ENCODE data around the gene PPM1N. TPM values are rescaled to one million over a fixed set of nuclear protein-coding genes. Genes with fewer than 3 reads are reported as not detected.
"Not testable (repeated sequence)": the region's sequence is repeated elsewhere in the genome, so short reads cannot be mapped to it uniquely, and the experiment has no call there.

The PPM1N gene
- polyA plus RNA-seq, 1 donor from 2014 or later = 4.0 TPM

GRCh38 chr19:45506246-45506988, 8.2 kb downstream of the PPM1N start:
- H3K27me3 Mint-ChIP-seq = peaks cover 2% of the 10 kb centered on the region

DNA sequence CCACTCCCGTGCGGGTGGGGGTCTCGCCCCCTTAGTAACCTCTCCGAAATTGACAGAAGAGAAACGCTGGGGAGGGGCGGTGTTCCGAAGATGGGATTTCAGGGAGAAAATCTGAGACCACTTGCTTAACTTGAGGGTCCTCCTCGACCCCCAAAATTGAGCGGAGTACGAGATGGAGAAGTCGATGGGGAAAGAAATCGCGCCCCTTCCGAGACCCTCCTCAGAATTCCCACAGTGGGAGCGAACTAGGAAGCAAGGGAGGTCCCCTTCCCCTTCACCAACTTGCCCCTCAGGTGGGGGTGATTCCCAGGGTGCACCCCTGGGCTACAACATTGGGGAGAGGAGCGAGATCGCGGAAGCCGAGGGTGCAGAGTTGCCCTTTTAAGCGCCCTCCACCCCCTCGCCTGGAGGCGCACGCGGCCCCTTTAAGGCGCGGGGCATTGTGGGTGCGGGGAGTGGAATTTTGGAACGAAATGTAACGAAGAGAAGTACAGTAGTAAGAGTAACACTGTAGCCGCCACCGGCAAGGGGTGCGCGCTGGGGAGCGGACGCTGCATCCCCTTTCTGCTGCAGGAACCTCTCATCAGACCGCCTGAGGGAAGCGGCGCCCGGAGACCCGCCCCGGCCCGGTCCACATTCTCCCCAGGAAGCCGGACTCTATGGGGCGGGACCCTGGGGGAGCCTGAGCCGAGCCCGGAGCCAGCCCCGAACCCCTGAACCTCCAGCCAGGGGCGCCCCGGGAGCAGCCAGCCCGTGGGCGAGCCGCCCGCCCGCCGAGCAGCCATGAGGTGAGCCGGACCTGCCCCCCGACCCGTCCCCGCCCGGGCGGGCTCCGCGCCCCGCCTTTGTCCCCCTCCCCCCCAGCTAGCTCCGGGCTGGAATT, 9.0 kb downstream of the PPM1N start, which contains the start of gene VASP:
TSS of gene VASP (plus strand) at position 491 of the 883 bp plus-strand sequence. CDS start at position 784, 293 bp downstream.
- peak within 1 kb of the TSS; percentile 96 to 99 (median 98) for H3K27ac Mint-ChIP-seq

More at GRCh38 chr19:45506246-45506988, 8.2 kb downstream of the PPM1N start:
- Mint-ChIP-seq H3K27ac (peak overlapping the region; percentile 96 to 99 (median 98)), H3K4me1 (peaks cover 24 to 46% (median 42%) of the 10 kb centered on the region in 3 donors), H3K9me3 (no peaks in the 10 kb centered on the region), H3K4me3 (peak overlapping the region; percentile 91 to 97 (median 96)), H3K36me3 (peaks cover 3% of the 10 kb centered on the region)

GRCh38 chr19:45507872-45508416, 9.7 kb downstream of the PPM1N start:
- peaks cover 28 to 46% (median 39%) of the 10 kb centered on the region in 3 donors for H3K4me1 Mint-ChIP-seq
- peak overlapping the region in 2 of 3 donors; percentile 89 to 99 for H3K27ac Mint-ChIP-seq
- H3K27me3 Mint-ChIP-seq = peaks cover 2% of the 10 kb centered on the region
- H3K9me3 Mint-ChIP-seq = no peaks in the 10 kb centered on the region
- peaks cover 3% of the 10 kb centered on the region for H3K36me3 Mint-ChIP-seq
- peak overlapping the region; percentile 91 to 99 (median 96) for H3K4me3 Mint-ChIP-seq

More for the DNA sequence above, 9.0 kb downstream of the PPM1N start, which contains the start of gene VASP:
- H3K9me3 Mint-ChIP-seq = no peaks in the 10 kb centered on the region
- H3K4me1 Mint-ChIP-seq = peaks cover 28 to 46% (median 43%) of the 10 kb centered on the region in 3 donors
- H3K4me3 Mint-ChIP-seq = peak within 1 kb of the TSS; percentile 91 to 99 (median 96)
- H3K27me3 Mint-ChIP-seq = peaks cover 2% of the 10 kb centered on the region
- H3K36me3 Mint-ChIP-seq = peaks cover 3% of the 10 kb centered on the region

- peaks cover 3% of the 10 kb centered on the region for H3K36me3 Mint-ChIP-seq
- peaks cover 30 to 47% (median 41%) of the 10 kb centered on the region in 3 donors for H3K4me1 Mint-ChIP-seq
- H3K27ac Mint-ChIP-seq = peak overlapping the region; percentile 89 to 99 (median 96)
- H3K9me3 Mint-ChIP-seq = no peaks in the 10 kb centered on the region
- H3K27me3 Mint-ChIP-seq = no peaks in the 10 kb centered on the region
- peak overlapping the region; percentile 91 to 99 (median 96) for H3K4me3 Mint-ChIP-seq
These were observed 10.2 kb downstream of the PPM1N start for GRCh38 chr19:45508417-45508860.

- Mint-ChIP-seq H3K27me3 (no peaks in the 10 kb centered on the region), H3K4me3 (peak overlapping the region; percentile 91 to 99 (median 96)), H3K9me3 (no peaks in the 10 kb centered on the region), H3K27ac (peak overlapping the region; percentile 87 to 99 (median 96)), H3K4me1 (peaks cover 34 to 48% (median 42%) of the 10 kb centered on the region in 3 donors), H3K36me3 (peaks cover 3% of the 10 kb centered on the region)
These were observed 10.8 kb downstream of the PPM1N start for GRCh38 chr19:45508861-45509691.

DNA sequence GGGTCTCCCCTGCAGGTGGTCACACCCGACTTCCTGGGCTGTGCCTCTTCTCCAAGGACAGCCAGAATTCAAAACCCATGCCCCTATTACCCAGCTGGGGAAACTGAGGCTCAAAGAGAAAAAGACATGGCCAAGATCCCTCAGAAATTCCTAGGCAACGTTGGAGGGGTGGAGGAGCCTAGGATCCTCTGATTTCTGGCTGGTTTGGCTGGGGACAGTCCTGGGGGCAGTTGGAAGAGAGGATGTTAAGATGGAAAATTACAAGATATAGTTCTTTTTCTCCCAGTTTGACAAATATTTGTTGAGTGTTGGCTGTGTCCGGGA, 11.4 kb downstream of the PPM1N start:
- peaks cover 3% of the 10 kb centered on the region for H3K36me3 Mint-ChIP-seq
- no peaks in the 10 kb centered on the region for H3K9me3 Mint-ChIP-seq
- H3K4me1 Mint-ChIP-seq = peaks cover 37 to 50% (median 44%) of the 10 kb centered on the region in 3 donors
- H3K27ac Mint-ChIP-seq = peak overlapping the region; percentile 78 to 96 (median 87)
- no peaks in the 10 kb centered on the region for H3K27me3 Mint-ChIP-seq
- peak overlapping the region; percentile 91 to 99 (median 96) for H3K4me3 Mint-ChIP-seq

DNA sequence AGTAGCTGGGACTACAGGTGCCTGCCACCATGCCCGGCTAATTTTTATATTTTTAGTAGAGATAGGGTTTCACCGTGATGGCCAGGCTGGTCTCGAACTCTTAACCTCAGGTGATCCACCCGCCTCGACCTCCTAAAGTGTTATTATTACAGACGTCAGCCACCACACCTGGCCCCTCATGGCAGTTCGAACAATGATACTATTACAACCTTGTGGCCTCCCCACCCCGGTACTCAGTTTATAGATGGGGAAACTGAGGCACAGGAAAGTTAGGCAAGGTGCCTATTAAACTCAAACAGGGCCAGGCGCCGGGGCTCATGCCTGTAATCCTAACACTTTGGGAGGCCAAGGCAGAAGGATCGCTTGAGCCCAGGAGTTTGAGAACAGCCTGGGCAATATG, 12.1 kb downstream of the PPM1N start:
- Mint-ChIP-seq H3K4me3 (peak overlapping the region; percentile 91 to 99 (median 96)), H3K27ac (peak overlapping the region; percentile 42 to 96 (median 87)), H3K4me1 (peaks cover 43 to 53% (median 46%) of the 10 kb centered on the region in 3 donors)
- not testable (repeated sequence) for H3K27me3 Mint-ChIP-seq, H3K9me3 Mint-ChIP-seq, H3K36me3 Mint-ChIP-seq

DNA sequence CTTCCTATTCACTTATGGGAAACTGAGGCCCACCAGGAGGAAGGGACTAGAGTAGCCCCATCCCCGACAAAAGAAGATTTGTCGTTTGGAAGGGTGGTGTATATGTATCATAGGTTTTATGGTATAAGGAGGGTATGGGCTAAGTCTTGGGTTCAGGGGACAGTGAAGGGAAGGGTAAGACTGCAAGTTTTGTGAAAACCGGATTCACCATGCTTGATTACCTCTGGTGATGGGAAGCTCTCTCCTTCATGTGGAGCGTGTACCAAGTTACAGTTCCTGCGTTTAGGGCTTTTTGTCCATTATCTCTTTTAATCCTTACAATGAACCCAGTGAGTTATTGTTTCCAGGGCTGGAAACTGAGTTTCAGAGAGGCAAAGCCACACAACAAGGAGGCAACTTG, 12.8 kb downstream of the PPM1N start:
- Mint-ChIP-seq H3K9me3 (no peaks in the 10 kb centered on the region), H3K27me3 (no peaks in the 10 kb centered on the region), H3K36me3 (no peaks in the 10 kb centered on the region), H3K27ac (peak overlapping the region; percentile 42 to 96 (median 87)), H3K4me3 (peak overlapping the region; percentile 91 to 96 (median 94)), H3K4me1 (peaks cover 45 to 54% (median 51%) of the 10 kb centered on the region in 3 donors)

DNA sequence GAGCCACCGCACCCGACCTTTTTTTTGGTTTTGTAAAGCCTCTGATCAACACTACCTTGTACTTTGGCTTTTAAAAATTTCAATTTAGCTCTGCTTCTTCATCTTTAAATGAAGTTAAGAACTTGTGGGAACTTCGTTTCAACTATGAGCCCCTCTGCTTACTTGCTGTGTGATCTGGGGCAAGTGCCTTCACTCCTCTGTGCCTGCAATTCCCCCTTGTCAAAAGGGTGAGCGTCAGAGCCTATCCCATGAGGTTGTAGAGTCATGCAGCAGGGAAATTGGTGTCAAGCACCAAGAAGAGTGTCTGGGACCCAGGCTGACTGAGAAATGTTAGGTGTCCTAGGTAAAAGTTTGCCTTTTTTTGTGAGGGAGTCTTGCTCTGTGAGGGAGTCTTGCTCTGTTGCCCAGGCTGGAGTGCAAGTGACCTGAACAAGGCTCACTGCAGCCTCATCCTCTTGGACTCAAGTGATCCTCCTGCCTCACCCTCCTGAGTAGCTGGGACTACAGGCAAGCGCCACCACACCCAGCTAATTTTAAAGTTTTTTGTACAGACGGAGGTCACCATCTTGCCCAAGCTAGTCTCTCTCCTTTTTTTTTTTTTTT, 14.7 kb downstream of the PPM1N start:
- H3K9me3 Mint-ChIP-seq = no peaks in the 10 kb centered on the region
- H3K36me3 Mint-ChIP-seq = no peaks in the 10 kb centered on the region
- H3K27ac Mint-ChIP-seq = peak overlapping the region; percentile 90 to 99 (median 96)
- H3K27me3 Mint-ChIP-seq = no peaks in the 10 kb centered on the region
- peak overlapping the region; percentile 48 to 96 (median 84) for H3K4me3 Mint-ChIP-seq
- H3K4me1 Mint-ChIP-seq = peaks cover 46 to 52% (median 50%) of the 10 kb centered on the region in 3 donors

DNA sequence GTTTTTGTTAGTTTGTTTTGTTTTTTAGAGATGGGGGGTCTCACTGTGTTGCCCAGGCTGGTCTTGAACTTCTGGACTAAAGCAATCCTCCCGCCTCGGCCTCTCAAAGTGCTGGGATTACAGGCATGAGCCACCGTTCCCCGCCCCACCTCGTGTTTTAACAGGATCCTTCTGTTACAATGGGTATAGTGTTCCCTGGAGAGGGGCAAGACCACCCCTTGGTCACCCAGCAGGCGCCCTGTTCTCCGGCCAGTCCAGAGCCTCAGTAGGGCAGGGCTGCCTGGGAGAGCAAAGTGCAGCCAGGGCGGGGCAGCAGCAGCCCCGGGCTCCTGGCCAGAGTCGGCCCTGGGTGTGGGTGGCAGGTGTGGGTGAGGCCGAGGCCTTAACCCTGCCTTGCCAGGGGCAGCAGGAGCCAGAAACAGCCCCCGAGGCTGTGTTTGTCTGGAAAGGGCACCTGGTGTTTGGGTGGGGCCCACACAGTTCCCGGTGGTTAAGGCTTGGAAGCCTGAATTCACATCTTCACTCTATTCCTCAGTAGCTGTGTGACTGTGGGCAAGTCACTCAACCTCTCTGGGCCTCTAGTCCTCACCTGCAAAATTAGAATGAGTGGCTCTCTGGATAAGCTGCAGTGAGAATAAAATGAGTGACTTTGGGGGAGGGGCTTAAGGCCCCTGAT, 16.3 kb downstream of the PPM1N start:
- Mint-ChIP-seq H3K4me1 (peaks cover 46 to 50% (median 49%) of the 10 kb centered on the region in 3 donors), H3K27ac (peak overlapping the region; percentile 96 to 99 (median 99)), H3K9me3 (no peaks in the 10 kb centered on the region), H3K27me3 (no peaks in the 10 kb centered on the region), H3K4me3 (peak overlapping the region; percentile 74 to 96 (median 90)), H3K36me3 (no peaks in the 10 kb centered on the region)

GRCh38 chr19:45515081-45515624, 16.9 kb downstream of the PPM1N start:
- H3K4me3 Mint-ChIP-seq = peak overlapping the region; percentile 63 to 96 (median 90)
- peaks cover 40 to 48% (median 43%) of the 10 kb centered on the region in 3 donors for H3K4me1 Mint-ChIP-seq
- H3K36me3 Mint-ChIP-seq = no peaks in the 10 kb centered on the region

GRCh38 chr19:45515807-45516401, 17.7 kb downstream of the PPM1N start:
- no peaks in the 10 kb centered on the region for H3K27me3 Mint-ChIP-seq
- H3K4me1 Mint-ChIP-seq = peaks cover 35 to 43% (median 37%) of the 10 kb centered on the region in 3 donors
- no peaks in the 10 kb centered on the region for H3K36me3 Mint-ChIP-seq
- no peaks in the 10 kb centered on the region for H3K9me3 Mint-ChIP-seq
- H3K4me3 Mint-ChIP-seq = peak overlapping the region; percentile 63 to 96 (median 90)
- peak overlapping the region; percentile 96 to 99 (median 99) for H3K27ac Mint-ChIP-seq

More at GRCh38 chr19:45515081-45515624, 16.9 kb downstream of the PPM1N start:
- Mint-ChIP-seq H3K27ac (peak overlapping the region; percentile 96 to 99 (median 99)), H3K9me3 (no peaks in the 10 kb centered on the region), H3K27me3 (no peaks in the 10 kb centered on the region)

Data from IgD-negative memory B cell (primary cell).